ENCODE results near the gene GUCY1A2.

The GUCY1A2 gene

DNA sequence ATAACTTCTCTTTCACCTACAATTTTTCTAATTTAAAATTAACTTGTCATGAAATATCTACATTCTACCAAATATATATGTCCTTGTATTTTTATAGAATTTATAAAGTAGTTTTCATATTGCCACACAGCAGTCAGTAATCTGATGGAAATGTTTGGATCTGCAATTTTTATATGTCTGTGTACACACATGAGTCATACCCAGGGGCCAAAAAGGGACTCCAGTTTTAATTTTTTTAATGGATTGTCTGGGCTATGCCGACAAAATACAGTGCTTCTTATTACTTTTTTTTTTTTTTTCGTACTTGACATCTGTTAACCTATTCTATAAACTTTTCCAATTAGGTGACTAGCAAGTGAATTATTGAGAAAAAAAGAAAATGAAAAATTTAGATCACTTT lies 6.3 kb downstream of the GUCY1A2 start:
- intact Hi-C loops (cut with DNase I; ENCODE audit: low total_unique reads) = no loop called here
- H3K4me3 ChIP-seq = no peak overlapping the region
- no peaks in the 10 kb centered on the region for H3K4me1 ChIP-seq
- no peaks in the 10 kb centered on the region for H3K36me3 ChIP-seq
- no peak for DNase-seq
- no peaks in the 10 kb centered on the region for H3K9me3 ChIP-seq
- peaks cover 0 to 6% of the 10 kb centered on the region in 2 donors for H3K27me3 ChIP-seq
- no peak overlapping the region for H3K27ac ChIP-seq
- TF ChIP-seq, protein P1, sequence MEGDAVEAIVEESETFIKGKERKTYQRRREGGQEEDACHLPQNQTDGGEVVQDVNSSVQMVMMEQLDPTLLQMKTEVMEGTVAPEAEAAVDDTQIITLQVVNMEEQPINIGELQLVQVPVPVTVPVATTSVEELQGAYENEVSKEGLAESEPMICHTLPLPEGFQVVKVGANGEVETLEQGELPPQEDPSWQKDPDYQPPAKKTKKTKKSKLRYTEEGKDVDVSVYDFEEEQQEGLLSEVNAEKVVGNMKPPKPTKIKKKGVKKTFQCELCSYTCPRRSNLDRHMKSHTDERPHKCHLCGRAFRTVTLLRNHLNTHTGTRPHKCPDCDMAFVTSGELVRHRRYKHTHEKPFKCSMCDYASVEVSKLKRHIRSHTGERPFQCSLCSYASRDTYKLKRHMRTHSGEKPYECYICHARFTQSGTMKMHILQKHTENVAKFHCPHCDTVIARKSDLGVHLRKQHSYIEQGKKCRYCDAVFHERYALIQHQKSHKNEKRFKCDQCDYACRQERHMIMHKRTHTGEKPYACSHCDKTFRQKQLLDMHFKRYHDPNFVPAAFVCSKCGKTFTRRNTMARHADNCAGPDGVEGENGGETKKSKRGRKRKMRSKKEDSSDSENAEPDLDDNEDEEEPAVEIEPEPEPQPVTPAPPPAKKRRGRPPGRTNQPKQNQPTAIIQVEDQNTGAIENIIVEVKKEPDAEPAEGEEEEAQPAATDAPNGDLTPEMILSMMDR (IDR thresholded peaks at IDR 0.05) = no peak

DNA sequence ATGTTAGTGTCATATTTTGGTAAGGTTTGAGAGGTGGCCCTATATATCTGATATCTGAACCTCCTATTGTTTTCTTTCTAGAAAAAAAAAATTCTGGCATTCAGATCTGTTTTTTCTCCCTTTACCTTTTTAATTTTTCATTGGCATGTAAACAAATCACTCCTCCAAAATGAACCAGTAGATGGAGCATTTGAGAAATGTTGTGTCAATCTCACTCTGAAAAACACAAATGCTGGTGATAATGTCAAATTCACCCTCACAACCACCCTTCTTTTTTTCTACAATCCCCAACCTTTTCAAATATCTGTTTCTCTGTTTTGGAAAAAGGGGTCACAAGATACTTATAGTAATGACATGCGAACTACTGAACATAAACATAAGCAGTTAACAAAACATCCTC lies 9.1 kb downstream of the GUCY1A2 start:
- no peaks in the 10 kb centered on the region for H3K36me3 ChIP-seq
- no peaks in the 10 kb centered on the region for H3K4me1 ChIP-seq
- no peak overlapping the region for H3K27ac ChIP-seq
- H3K4me3 ChIP-seq = no peak overlapping the region
- no peak for DNase-seq
- H3K9me3 ChIP-seq = no peaks in the 10 kb centered on the region
- TF ChIP-seq, protein P1 (IDR thresholded peaks at IDR 0.05) = no peak
- intact Hi-C loops (cut with DNase I; ENCODE audit: low total_unique reads) = no loop called here
- H3K27me3 ChIP-seq = no peaks in the 10 kb centered on the region

DNA sequence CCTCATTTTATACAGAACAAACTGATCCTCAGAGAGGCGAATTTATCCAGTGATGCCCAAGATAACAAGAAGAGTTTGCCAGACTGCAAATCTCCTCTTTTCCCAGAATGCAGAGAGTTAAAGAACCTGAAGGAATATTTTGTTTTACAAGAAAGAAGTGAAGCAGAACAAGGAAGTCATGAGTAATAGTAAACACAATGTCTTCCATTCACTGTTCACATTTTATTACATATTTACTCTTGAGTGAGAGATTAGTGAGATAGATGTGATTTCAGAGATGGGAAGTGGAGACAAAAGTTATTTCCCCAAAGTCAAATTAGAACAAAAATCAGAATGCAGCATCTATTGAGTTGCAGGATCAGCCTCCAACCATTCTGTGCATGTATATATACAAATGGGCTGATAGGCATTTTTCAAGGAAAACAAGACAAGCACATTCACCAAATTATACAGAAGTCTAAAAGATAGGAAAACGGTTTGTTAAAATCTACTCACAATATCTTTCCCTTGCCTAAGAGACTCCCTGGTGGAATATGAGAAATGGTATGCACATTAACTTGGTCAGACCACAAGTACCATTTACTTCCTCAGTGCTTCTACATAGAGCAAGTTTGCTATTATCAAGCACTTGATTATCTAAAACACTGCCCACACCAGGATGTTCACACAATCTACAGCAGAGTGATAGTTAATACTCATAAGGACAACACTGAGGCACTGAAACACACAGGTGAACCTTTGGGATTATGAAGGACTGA lies 12.0 kb downstream of the GUCY1A2 start:
- Histone ChIP-seq H3K27me3 (no peaks in the 10 kb centered on the region), H3K9me3 (no peaks in the 10 kb centered on the region), H3K4me1 (no peaks in the 10 kb centered on the region), H3K36me3 (no peaks in the 10 kb centered on the region), H3K27ac (no peak overlapping the region), H3K4me3 (no peak overlapping the region)
- TF ChIP-seq, protein P1 (IDR thresholded peaks at IDR 0.05) = no peak
- no peak for DNase-seq
- intact Hi-C loops (cut with DNase I; ENCODE audit: low total_unique reads) = no loop called here

DNA sequence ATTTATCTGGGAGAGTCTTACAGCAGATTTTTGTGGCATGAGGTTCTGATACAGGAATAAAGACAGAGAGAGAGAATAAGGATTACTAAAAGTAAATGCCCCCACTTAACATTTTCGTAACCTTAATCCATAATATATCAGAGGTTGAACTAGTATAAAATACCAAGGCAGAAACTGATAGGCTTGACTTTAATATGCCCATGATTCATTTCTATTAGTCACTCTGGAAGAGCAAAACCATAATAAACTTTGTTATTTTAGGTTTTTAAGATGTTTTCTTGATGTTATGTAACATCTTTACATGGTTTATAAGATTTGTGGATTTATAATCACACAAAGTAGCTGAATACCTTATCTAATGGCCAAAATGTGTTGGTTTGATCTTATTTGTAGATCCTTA lies 19.1 kb downstream of the GUCY1A2 start:
- no peak overlapping the region for H3K27ac ChIP-seq
- intact Hi-C loops (cut with DNase I; ENCODE audit: low total_unique reads) = no loop called here
- TF ChIP-seq, protein P1 (IDR thresholded peaks at IDR 0.05) = no peak
- H3K4me3 ChIP-seq = no peak overlapping the region
- no peaks in the 10 kb centered on the region for H3K4me1 ChIP-seq
- H3K9me3 ChIP-seq = no peaks in the 10 kb centered on the region
- no peak for DNase-seq
- H3K36me3 ChIP-seq = no peaks in the 10 kb centered on the region
- H3K27me3 ChIP-seq = no peaks in the 10 kb centered on the region

DNA sequence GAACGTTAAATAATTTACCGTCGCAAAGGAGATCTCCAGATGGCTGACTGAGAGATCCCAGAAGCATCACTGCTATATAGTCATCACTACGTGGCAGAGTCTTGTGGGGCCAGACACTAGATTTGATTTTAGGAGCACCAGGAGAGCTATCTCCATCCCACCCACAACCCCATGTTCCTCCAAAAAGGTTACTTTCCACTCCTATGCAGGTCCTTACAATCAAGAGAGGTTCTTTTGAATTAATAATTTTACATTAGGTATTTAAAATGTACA lies 19.4 kb downstream of the GUCY1A2 start:
- Histone ChIP-seq H3K27me3 (no peaks in the 10 kb centered on the region), H3K27ac (no peak overlapping the region), H3K9me3 (no peaks in the 10 kb centered on the region), H3K36me3 (no peaks in the 10 kb centered on the region), H3K4me1 (no peaks in the 10 kb centered on the region), H3K4me3 (no peak overlapping the region)
- TF ChIP-seq, protein P1 (IDR thresholded peaks at IDR 0.05) = no peak
- DNase-seq = no peak
- intact Hi-C loops (cut with DNase I; ENCODE audit: low total_unique reads) = no loop called here

Measured in tibial artery (tissue), 4 donors.